Stomach (tissue), 4 donors: ENCODE results near the gene LRRD1.

ENCODE experiments used
- CTCF ChIP-seq, 7 experiments: fragments of 450-650 bp in 4 of 7; fragments of 200-600 bp in 3 of 7; sonication (generic) in 3 of 7; IDR thresholded peaks; one replicate each; pipeline ENCODE4 v1.5.1; 2016 to 2019; ENCODE audit warnings: antibody characterized with exemption in 7 of 7, control low read depth in 2 of 7, mild to moderate bottlenecking in 1 of 7
- POLR2A ChIP-seq, 4 donors: fragments of 450-650 bp; IDR thresholded peaks; one replicate each; pipeline ENCODE4 v1.6.1; 2016; ENCODE audit warnings: antibody characterized with exemption in 4 of 4, control low read depth in 2 of 4, mild to moderate bottlenecking in 1 of 4, moderate library complexity in 1 of 4

DNA sequence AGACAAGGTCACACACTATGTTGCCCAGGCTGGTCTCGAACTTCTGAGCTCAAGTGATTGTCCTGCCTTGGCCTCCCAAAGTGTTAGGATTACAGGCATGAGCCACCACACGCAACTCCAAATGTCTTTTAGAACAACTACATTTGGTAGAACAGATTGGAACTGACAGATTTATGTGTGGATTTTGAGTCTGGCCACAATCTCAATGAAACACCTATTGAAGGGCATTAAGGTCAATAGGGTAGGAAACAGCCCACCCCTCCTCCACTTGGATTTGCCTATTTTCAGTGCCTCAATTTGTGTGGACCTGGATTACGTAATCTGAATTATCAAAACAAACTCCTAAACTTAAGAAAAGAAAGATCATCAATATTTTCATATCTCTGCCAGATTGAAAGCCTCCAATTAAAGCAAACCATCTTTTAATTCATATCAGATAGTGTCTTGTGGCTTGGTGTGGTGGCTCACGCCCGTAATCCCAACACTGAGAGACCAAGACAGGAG is 29.2 kb downstream of the LRRD1 start:
- TF ChIP-seq POLR2A (IDR thresholded peaks at IDR 0.05), result no peak
- no peak for TF ChIP-seq CTCF (IDR thresholded peaks at IDR 0.05)
